ENCODE results near the gene TRIM34.

- TF ChIP-seq EZH2 (IDR thresholded peaks at IDR 0.05; ENCODE audit: borderline replicate concordance, insufficient read depth, low read depth, low read length, poor library complexity, severe bottlenecking): no peak
- TF ChIP-seq, protein P1, sequence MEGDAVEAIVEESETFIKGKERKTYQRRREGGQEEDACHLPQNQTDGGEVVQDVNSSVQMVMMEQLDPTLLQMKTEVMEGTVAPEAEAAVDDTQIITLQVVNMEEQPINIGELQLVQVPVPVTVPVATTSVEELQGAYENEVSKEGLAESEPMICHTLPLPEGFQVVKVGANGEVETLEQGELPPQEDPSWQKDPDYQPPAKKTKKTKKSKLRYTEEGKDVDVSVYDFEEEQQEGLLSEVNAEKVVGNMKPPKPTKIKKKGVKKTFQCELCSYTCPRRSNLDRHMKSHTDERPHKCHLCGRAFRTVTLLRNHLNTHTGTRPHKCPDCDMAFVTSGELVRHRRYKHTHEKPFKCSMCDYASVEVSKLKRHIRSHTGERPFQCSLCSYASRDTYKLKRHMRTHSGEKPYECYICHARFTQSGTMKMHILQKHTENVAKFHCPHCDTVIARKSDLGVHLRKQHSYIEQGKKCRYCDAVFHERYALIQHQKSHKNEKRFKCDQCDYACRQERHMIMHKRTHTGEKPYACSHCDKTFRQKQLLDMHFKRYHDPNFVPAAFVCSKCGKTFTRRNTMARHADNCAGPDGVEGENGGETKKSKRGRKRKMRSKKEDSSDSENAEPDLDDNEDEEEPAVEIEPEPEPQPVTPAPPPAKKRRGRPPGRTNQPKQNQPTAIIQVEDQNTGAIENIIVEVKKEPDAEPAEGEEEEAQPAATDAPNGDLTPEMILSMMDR (IDR thresholded peaks at IDR 0.05): no peak
These were observed 3.2 kb upstream of the TRIM34 start for GRCh38 chr11:5621580-5621979.
